Amygdala (tissue), 56 donors: Measurements from ENCODE around the gene TMEM116.

Source experiments
- DNase-seq, 56 donors: peaks; one replicate each; lab custom pipeline; 2025; lab: John Stamatoyannopoulos, UW

TMEM116 gene

DNA sequence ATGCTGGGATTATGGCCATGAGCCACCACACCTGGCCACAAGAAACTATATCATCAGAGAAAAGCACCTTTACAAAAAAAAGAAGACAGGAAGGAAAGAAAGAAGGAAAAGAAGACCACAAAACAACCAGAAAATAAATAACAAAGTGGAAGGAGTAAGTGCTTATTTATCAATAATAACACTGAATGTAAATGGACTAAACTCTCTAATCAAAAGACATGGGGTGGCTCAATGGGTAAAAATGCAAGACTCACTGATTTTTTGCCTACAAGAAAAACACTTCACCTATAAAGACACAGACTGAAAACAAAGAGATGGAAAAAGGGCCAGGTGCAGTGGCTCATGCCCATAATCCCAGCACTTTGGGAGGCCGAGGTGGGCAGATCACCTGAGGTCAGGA is 105.2 kb downstream of the TMEM116 start:
- no peak for DNase-seq

GRCh38 chr12:111905502-111905901 is 107.5 kb downstream of the TMEM116 start:
- no peak for DNase-seq

DNA sequence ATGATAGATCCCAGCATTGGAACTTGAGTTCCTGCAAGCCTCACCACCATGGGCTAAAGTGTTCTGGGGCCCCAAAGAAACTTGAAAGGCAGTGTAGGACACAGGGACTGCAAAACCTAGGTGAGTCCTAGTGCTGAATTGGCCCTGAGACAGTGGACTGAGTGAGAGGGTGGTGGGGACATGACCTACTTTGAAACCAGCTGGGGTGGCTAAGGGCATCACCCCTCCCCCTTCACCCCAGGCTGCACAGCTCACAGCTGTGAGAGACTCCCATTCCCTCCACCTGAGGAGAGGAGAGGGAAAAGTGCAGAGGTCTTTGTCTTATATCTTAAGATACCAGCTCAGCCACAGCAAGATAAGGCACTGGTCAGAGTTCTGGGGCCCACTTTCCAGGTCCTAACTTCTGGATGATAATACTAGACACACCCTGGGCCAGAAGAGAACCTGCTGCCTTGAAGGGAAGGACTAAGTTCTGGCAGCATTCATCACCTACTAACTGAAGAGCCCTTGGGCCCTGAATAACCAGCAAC is 108.5 kb downstream of the TMEM116 start:
- no peak for DNase-seq

DNA sequence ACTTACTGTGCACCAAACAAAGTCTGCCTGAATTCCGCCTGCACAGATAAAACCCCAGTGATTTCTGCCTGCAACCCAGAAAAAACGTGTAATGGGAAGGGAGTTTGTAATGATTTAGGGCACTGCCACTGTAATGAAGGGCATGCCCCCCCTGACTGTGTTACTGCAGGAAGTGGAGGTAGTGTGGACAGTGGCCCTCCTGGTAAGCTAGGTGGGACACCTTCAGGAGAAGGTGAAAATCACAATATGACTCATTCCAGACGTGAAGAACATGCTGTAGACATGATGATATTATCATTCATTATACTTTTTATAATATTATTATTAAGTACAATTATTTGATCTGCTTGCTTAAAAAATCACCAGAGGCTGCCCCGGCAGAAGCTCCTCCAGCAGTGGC is 111.8 kb downstream of the TMEM116 start:
- DNase-seq: no peak

GRCh38 chr12:111894556-111894955 is 118.4 kb downstream of the TMEM116 start:
- no peak for DNase-seq

- no peak for DNase-seq
These were observed 119.7 kb downstream of the TMEM116 start for GRCh38 chr12:111893287-111893686.

DNA sequence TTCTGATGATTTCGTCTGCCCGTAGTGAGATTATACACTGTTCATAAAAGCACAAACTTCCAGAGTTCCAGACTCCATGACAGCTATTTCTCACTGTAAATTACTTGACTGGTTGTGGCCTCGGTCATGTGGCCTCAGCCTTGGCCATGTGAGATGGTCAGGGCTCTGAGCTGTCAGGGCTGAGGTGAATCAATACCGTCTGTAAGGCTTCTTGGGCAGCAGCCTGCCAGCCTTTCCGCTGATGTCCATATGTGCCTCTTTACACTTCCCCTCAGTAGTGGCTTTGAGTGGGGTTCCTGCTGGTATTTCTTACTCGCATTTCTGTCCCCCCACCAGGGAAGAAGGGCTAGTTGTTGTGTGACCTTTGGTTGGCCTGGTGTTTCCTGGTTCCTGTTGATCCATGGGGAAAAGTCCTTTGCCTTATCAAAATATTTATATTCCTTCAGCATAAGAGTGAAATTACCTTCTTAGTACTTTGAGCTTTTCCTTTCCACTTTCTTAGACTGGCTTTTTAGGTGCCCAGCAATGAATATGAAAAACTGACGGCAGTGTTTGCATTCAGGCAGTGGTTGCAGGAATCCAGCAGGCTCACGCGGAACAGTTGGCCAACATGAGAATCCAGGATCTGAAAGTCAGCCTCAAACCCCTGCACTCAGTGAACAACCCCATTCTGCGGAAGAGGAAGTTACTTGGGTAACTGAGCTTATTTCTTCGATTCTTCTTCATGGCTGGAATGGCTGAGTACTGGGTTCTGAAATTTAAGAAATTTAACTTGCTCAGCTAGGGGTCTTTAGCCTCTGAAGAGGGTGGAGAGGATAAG is 124.8 kb downstream of the TMEM116 start:
- no peak for DNase-seq

GRCh38 chr12:111886662-111887545 is 126.1 kb downstream of the TMEM116 start:
- DNase-seq: no peak

GRCh38 chr12:111881716-111882115 is 131.2 kb downstream of the TMEM116 start:
- DNase-seq: no peak
